ENCODE measurements around the gene VPS9D1.
"Not testable (repeated sequence)": the region's sequence is repeated elsewhere in the genome, so short reads cannot be mapped to it uniquely, and the experiment has no call there.

Gene VPS9D1

GRCh38 chr16:89695086-89695874 lies 25.4 kb downstream of the VPS9D1 start:
- in situ Hi-C loops (cut with MboI; ENCODE audit: low sequenced_read_pairs): no loop called here

DNA sequence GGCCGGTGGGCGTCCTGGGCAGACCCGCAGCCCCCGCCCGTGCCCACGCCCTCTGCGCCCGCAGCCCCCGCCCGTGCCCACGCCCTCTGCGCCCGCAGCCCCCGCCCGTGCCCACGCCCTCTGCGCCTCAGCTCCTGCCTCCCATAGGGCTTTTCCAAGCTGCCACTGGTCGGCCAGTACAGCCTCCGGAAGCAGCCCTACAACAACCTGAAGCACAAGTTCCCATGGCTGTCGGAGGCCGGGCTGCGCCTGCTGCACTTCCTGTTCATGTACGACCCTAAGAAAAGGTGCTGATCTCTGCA lies 26.0 kb downstream of the VPS9D1 start:
- in situ Hi-C loops (cut with MboI; ENCODE audit: low sequenced_read_pairs): not testable (repeated sequence)

- in situ Hi-C loops (cut with MboI; ENCODE audit: low sequenced_read_pairs): no loop called here
Observed at GRCh38 chr16:89693931-89694783, 26.5 kb downstream of the VPS9D1 start.

GRCh38 chr16:89693289-89693731 lies 27.4 kb downstream of the VPS9D1 start:
- in situ Hi-C loops (cut with MboI; ENCODE audit: low sequenced_read_pairs): no loop called here

DNA sequence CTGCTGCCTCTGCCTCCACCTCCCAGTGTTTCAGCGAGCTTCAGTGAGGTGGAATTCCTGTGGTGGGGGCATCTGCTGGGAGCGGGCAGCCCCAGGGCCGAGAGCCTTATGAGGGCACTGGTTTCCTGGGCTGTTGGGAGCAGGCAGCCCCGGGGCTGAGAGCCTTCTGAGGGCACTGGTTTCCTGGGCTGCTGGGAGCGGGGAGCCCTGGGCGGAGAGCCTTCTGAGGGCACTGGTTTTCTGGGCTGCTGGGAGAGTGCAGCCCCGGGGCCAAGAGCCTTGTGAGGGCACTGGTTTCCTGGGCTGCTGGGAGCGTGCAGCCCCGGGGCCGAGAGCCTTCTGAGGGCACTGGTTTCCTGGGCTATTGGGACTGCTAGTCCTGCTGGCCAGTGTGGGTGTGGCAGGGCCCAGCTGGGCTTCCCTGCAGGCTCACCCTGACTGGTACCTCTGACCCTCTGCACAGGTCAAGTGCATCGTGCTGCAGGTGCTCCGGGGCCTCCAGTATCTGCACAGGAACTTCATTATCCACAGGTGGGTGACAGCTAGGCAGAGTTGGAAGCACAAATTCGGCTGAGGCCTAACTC lies 28.6 kb downstream of the VPS9D1 start:
- in situ Hi-C loops (cut with MboI; ENCODE audit: low sequenced_read_pairs): no loop called here

DNA sequence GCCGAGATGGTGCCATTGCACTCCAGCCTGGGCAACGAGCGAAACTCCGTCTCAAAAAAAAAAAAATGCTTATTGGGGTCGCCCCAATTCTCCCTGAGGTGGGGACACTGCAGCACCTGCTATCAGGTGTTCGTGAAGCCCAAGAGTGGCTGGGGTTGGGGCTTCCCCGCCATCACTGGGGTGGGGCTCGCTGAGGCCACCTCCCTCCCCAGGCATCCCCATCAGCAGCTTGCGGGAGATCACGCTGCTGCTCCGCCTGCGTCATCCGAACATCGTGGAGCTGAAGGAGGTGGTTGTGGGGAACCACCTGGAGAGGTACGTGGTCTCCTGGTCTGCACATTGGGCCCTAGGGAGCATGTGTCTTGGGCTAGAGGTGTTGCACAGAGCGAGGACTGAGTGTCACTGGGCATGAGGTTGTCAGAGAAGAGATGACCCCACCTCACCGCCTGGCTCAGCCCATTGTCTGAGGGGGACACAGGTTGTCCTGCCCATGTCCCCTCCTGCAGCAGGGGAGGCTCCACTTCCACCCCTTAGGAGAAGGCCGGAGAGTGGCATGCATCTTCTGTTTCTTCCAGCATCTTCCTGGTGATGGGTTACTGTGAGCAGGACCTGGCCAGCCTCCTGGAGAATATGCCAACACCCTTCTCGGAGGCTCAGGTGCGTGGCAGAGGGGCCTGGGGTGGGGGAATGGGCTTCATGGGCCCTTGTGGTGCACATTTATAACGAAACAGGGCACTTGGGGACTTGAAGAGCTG lies 29.3 kb downstream of the VPS9D1 start:
- in situ Hi-C loops (cut with MboI; ENCODE audit: low sequenced_read_pairs): no loop called here

- in situ Hi-C loops (cut with MboI; ENCODE audit: low sequenced_read_pairs): no loop called here
Observed at GRCh38 chr16:89690392-89690901, 30.3 kb downstream of the VPS9D1 start.

DNA sequence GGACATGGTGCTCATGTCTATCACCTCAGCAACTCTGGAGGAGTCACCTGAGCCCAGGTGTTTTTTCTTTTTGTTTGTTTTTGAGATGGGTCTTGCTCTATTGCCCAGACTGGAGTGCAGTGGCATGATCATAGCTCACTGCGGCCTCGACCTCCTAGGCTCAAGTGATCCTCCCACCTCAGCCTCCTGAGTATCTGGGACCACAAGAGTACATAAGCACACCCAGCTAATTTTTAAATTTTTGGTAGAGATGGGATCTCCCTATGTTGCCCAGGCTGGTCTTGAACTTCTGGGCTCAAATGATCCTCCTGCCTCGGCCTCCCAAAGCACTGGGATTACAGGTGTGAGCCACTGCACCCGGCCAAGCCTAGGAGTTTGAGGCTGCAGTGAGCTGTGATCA lies 31.1 kb downstream of the VPS9D1 start:
- in situ Hi-C loops (cut with MboI; ENCODE audit: low sequenced_read_pairs): not testable (repeated sequence)

DNA sequence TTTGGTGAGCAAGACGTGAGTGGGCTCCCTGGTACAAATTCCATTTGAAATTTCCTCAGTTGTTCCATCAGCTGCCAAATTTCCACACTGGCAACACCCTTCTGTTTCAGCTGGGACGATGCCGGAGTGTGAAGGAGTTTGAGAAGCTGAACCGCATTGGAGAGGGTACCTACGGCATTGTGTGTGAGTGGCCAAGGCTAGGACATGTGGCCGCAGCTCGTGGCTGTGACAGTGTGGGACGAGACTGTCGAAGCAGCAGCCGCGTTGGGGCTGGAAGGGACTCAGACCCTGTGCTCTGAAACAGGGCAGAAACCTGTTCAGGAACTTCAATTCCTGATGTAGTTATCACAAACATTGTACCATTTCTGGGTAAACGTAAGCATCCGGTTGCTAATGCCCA lies 31.6 kb downstream of the VPS9D1 start:
- in situ Hi-C loops (cut with MboI; ENCODE audit: low sequenced_read_pairs): no loop called here

- in situ Hi-C loops (cut with MboI; ENCODE audit: low sequenced_read_pairs): no loop called here
Observed at GRCh38 chr16:89688395-89688794, 32.3 kb downstream of the VPS9D1 start.

- in situ Hi-C loops (cut with MboI; ENCODE audit: low sequenced_read_pairs): no loop called here
Observed at GRCh38 chr16:89687092-89687940, 33.4 kb downstream of the VPS9D1 start.

DNA sequence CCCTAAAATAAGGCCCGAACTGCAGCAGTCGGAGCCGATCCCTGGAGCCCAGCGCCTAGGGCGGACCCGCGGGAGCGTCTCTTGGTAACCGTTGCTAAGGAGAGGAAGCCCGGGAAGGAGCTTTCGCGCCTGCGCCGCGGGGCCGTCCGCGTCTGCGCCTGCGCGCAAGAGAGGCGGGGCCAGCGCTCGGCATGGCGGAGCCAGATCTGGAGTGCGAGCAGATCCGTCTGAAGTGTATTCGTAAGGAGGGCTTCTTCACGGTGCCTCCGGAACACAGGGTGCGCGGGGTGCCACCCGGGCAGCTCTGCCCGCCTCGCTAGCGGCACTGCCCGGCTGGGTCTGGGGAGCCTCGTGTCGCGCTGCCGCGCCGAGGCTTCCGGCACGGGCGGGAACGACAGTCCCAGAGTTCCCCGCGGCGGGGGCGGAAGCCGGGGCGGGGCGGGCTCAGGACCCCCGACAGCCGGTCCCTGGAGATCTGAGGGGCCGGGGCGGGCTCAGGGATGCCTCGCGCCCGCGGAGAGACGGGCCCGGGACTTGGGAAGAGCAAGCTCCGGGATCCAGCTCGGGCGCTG lies 34.1 kb downstream of the VPS9D1 start, which contains the start of gene CDK10:
TSS of gene CDK10 (plus strand) at position 170 of the 572 bp plus-strand sequence. CDS start at position 192, 22 bp downstream.
- in situ Hi-C loops (cut with MboI; ENCODE audit: low sequenced_read_pairs): no loop called here

- in situ Hi-C loops (cut with MboI; ENCODE audit: low sequenced_read_pairs): no loop called here
Observed at GRCh38 chr16:89685916-89686315, 34.8 kb downstream of the VPS9D1 start.

GRCh38 chr16:89678258-89678657 lies 42.4 kb downstream of the VPS9D1 start:
- in situ Hi-C loops (cut with MboI; ENCODE audit: low sequenced_read_pairs): no loop called here

GRCh38 chr16:89672177-89672941 lies 48.3 kb downstream of the VPS9D1 start:
- in situ Hi-C loops (cut with MboI; ENCODE audit: low sequenced_read_pairs): no loop called here

DNA sequence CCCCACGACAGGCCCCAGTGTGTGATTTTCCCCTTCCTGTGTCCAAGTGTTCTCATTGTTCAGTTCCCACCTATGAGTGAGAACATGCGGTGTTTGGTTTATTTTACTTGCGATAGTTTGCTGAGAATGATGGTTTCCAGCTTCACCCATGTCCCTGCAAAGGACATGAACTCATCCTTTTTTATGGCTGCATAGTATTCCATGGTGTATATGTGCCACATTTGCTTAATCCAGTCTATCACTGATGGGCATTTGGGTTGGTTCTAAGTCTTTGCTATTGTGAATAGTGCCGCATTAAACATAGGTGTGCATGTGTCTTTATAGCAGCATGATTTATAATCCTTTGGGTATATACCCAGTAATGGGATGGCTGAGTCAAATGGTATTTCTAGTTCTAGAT lies 49.1 kb downstream of the VPS9D1 start:
- in situ Hi-C loops (cut with MboI; ENCODE audit: low sequenced_read_pairs): not testable (repeated sequence)

DNA sequence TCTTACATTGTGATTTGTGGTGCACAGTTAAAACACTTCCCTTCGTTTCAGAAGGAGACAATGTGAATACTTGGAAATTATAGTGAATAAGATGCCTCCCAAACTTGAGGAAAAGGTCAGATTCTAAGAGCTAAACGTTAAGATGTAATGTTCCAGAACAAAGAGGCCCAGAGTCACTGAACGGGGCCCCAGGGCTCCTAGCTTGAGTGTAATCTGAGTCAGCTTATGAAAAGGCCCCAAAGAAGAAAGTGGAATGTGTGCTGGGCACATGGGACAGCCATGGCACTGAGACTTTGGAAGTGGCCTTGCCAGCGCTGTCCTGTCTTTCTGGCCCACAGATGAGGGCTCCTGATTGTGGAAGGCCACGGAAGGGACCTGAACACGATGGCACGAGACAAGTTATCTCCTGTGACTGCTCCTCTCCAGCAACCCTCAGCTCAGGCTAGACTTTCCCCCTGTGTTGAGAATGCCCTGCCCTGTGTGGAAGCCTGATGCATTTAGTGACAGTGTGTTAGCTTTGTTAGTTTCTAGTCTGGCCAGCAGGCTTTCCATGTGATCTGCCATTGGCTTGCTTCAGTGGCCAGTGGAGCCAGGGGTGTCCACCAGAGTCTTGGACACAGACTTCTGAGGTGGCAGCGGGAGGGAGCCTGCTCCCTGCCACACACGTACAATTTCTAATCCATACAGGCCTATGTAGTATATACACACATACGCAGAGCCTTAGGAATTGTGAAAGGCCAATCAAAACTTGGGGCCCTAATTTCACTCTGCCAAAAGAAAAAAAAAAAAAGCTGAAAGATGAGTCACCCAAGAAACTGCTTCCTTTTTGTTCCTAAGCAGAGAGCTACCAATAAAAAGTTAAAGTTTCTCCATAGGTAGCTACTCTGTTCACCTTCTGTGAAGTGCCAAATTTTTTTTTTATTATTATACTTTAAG lies 49.9 kb downstream of the VPS9D1 start:
- in situ Hi-C loops (cut with MboI; ENCODE audit: low sequenced_read_pairs): no loop called here

- in situ Hi-C loops (cut with MboI; ENCODE audit: low sequenced_read_pairs): no loop called here
Observed at GRCh38 chr16:89669755-89670154, 50.9 kb downstream of the VPS9D1 start.

Measured in HL-60/S4 treated with phorbol 12-myristate 13-acetate at 8.2 ng/mL for 4 days and 3 days (cell line).